HCT116 (cell line): ENCODE measurements around the gene SLC6A11. TPM values are rescaled to one million over a fixed set of nuclear protein-coding genes. Genes with fewer than 3 reads are reported as not detected.

Experiments
- ATAC-seq: fragments of 200-7000 bp; cut with Tn5 transposase; 2 replicates; pipeline ENCODE4 v1.9.1; 2020; ENCODE audit warnings: mild to moderate bottlenecking, moderate library complexity
- BruUV-seq: library from RNA; stranded (reverse); fragments of 400-500 nt; replicated peaks from 2 replicates; lab custom pipeline; 2021; lab: Mats Ljungman, UMichigan
- CTCF ChIA-PET: fragments of 300-600 bp; sonication (Branson Sonifier 250); formaldehyde crosslinking; loops from one replicate; lab custom pipeline; 2021; ENCODE audit warnings: antibody characterized with exemption; lab: Charles Lee
- POLR2A ChIA-PET: fragments of 300-600, 350-600 bp; sonication (Branson Sonifier 250); formaldehyde crosslinking; loops from one replicate; lab custom pipeline; 2021; ENCODE audit warnings: antibody characterized with exemption; lab: Charles Lee
- RAD21 ChIA-PET, 2 experiments: fragments of 300-600 bp; sonication (Branson Sonifier 250); formaldehyde crosslinking; loops; one replicate each; lab custom pipeline; 2023; ENCODE audit warnings: low total read pairs in 2 of 2; ENCODE audit not compliant: uncharacterized antibody in 2 of 2, unreplicated experiment in 2 of 2, low non-redundant PET in 1 of 2; lab: Charles Lee
- DNase-seq: peaks from one replicate; pipeline ENCODE4 v3.0.0-alpha.2; 2010; ENCODE audit warnings: low read depth, low spot score
- H2AFZ ChIP-seq: fragments of 200-600 bp; shearing (Covaris generic), sonication (generic); 2 replicates; pipeline ENCODE4 v1.6.1; 2017; ENCODE audit warnings: low read depth, mixed run types, mixed read lengths, antibody characterized with exemption, low read length; ENCODE audit not compliant: poor library complexity, severe bottlenecking
- H3K27ac ChIP-seq: 2 replicates; pipeline ENCODE4 v1.5.1; 2012; ENCODE audit warnings: low read depth, low read length
- H3K27me3 ChIP-seq: fragments of 200-600 bp; sonication (generic); 2 replicates; pipeline ENCODE4 v1.6.1; 2016; ENCODE audit warnings: mixed run types, low read length, mixed read lengths; ENCODE audit not compliant: insufficient read depth
- H3K36me3 ChIP-seq, 2 experiments: fragments of 200-500 bp in 1 of 2; fragments of 200-600 bp in 1 of 2; sonication (Bioruptor generic) in 1 of 2; sonication (generic) in 1 of 2; 2 replicates each; pipeline versions ENCODE4 v1.5.1 to v1.6.1; 2014 to 2016; ENCODE audit warnings: low read length in 2 of 2, inconsistent platforms in 1 of 2, mixed read lengths in 1 of 2, mixed run types in 1 of 2; ENCODE audit not compliant: insufficient read depth in 2 of 2, control insufficient read depth in 1 of 2
- H3K4me1 ChIP-seq, 2 experiments: fragments of 200-600 bp in 1 of 2; sonication (generic) in 1 of 2; 2 replicates each; pipeline versions ENCODE4 v1.5.1 to v1.6.1; 2012 to 2017; ENCODE audit warnings: low read length in 2 of 2, inconsistent platforms in 1 of 2, mild to moderate bottlenecking in 1 of 2, mixed read lengths in 1 of 2, mixed run types in 1 of 2, moderate library complexity in 1 of 2; ENCODE audit not compliant: insufficient read depth in 2 of 2, control insufficient read depth in 1 of 2
- H3K4me2 ChIP-seq: fragments of 200-600 bp; sonication (generic); 2 replicates; pipeline ENCODE4 v1.6.1; 2017; ENCODE audit warnings: mixed run types, low read length, mixed read lengths
- H3K4me3 ChIP-seq, 2 experiments: fragments of 200-600 bp in 1 of 2; sonication (generic) in 1 of 2; replicated peaks in 1 of 2; 2 replicates each; pipeline ENCODE4 v1.5.1; 2011 to 2016; ENCODE audit warnings: low read length in 2 of 2, control low read depth in 1 of 2, low read depth in 1 of 2, mild to moderate bottlenecking in 1 of 2, mixed read lengths in 1 of 2, mixed run types in 1 of 2
- H3K79me2 ChIP-seq: fragments of 200-600 bp; sonication (generic); 2 replicates; pipeline ENCODE4 v1.6.1; 2017; ENCODE audit warnings: mild to moderate bottlenecking, mixed run types, low read length, moderate library complexity, mixed read lengths; ENCODE audit not compliant: insufficient read depth
- H3K9ac ChIP-seq: fragments of 200-600 bp; sonication (generic); 2 replicates; pipeline ENCODE4 v1.6.1; 2016; ENCODE audit warnings: low read length, mixed read lengths
- H3K9me2 ChIP-seq: fragments of 200-600 bp; sonication (generic), shearing (Covaris generic); 2 replicates; pipeline ENCODE4 v1.6.1; 2017; ENCODE audit warnings: mixed run types, mild to moderate bottlenecking, moderate library complexity; ENCODE audit not compliant: insufficient read depth
- H3K9me3 ChIP-seq, 2 experiments: fragments of 200-500 bp in 1 of 2; fragments of 200-600 bp in 1 of 2; sonication (Bioruptor generic) in 1 of 2; sonication (generic) in 1 of 2; 2 replicates each; pipeline ENCODE4 v1.6.1; 2014 to 2017; ENCODE audit warnings: low read length in 2 of 2, mixed read lengths in 2 of 2, inconsistent platforms in 1 of 2, low read depth in 1 of 2, mild to moderate bottlenecking in 1 of 2, mixed run types in 1 of 2, moderate library complexity in 1 of 2; ENCODE audit not compliant: control insufficient read depth in 1 of 2, insufficient read depth in 1 of 2
- H4K20me1 ChIP-seq: fragments of 200-600 bp; sonication (generic), shearing (Covaris generic); 2 replicates; pipeline ENCODE4 v1.6.1; 2017; ENCODE audit warnings: mixed run types, mild to moderate bottlenecking, moderate library complexity; ENCODE audit not compliant: insufficient read depth
- ATF3 ChIP-seq: IDR thresholded peaks from 2 replicates; pipeline ENCODE4 v1.6.1; 2012
- EGR1 ChIP-seq: IDR thresholded peaks from 2 replicates; pipeline ENCODE4 v1.6.1; 2012; ENCODE audit warnings: low read depth
- EZH2phosphoT487 ChIP-seq: fragments of 200-600 bp; IDR thresholded peaks from 2 replicates; pipeline ENCODE4 v1.6.1; 2018; ENCODE audit warnings: antibody characterized with exemption, borderline replicate concordance
- POLR2A ChIP-seq: IDR thresholded peaks from 2 replicates; pipeline ENCODE4 v1.7.0; 2011; ENCODE audit warnings: borderline replicate concordance; ENCODE audit not compliant: insufficient read depth, insufficient read length; ENCODE audit errors: extremely low read depth
- POLR2AphosphoS5 ChIP-seq: IDR thresholded peaks from 2 replicates; pipeline ENCODE4 v1.6.1; 2011; ENCODE audit warnings: mild to moderate bottlenecking, low read depth, low read length, moderate library complexity
- RAD21 ChIP-seq: IDR thresholded peaks from 2 replicates; pipeline ENCODE4 v1.6.1; 2012; ENCODE audit warnings: low read depth, mild to moderate bottlenecking
- SIN3A ChIP-seq: IDR thresholded peaks from 2 replicates; pipeline ENCODE4 v1.6.1; 2012; ENCODE audit warnings: low read depth
- TCF7L2 ChIP-seq: IDR thresholded peaks from 2 replicates; pipeline ENCODE4 v1.7.0; 2011; ENCODE audit warnings: borderline replicate concordance, inconsistent platforms; ENCODE audit not compliant: insufficient read depth, insufficient read length; ENCODE audit errors: extremely low read depth
- YY1 ChIP-seq: IDR thresholded peaks from 2 replicates; pipeline ENCODE4 v1.6.1; 2011; ENCODE audit warnings: low read length, low read depth, moderate library complexity, mild to moderate bottlenecking; ENCODE audit not compliant: insufficient replicate concordance; ENCODE audit errors: extremely low read depth
- ZBTB33 ChIP-seq: IDR thresholded peaks from 2 replicates; pipeline ENCODE4 v1.6.1; 2011; ENCODE audit warnings: mild to moderate bottlenecking, low read length, moderate library complexity; ENCODE audit not compliant: insufficient replicate concordance; ENCODE audit errors: extremely low read depth
- ZFX ChIP-seq: fragments of 450-650 bp; IDR thresholded peaks from 2 replicates; pipeline ENCODE4 v1.6.1; 2017
- intact Hi-C: fragments of 100-400 bp; cut with micrococcal nuclease; formaldehyde crosslinking; loops from 2 replicates; pipeline ENCODE4 v1.10.0; 2022
- total RNA-seq: library from RNA; stranded (reverse); gene quantifications from one replicate; pipeline ENCODE4 v1.2.1, GENCODE V29; 2021; ENCODE audit not compliant: unreplicated experiment

SLC6A11 gene
- total RNA-seq, 1 experiment from 2014 or later: not detected

GRCh38 chr3:10813425-10813824 lies 2.6 kb upstream of the SLC6A11 start:
- Histone ChIP-seq H3K27ac (no peak overlapping the region), H3K4me1 (no peaks in the 10 kb centered on the region), H3K4me2 (no peak overlapping the region), H3K9me3 (no peaks in the 10 kb centered on the region), H3K79me2 (no peaks in the 10 kb centered on the region), H3K36me3 (no peaks in the 10 kb centered on the region), H3K9me2 (no peaks in the 10 kb centered on the region), H3K4me3 (no peak overlapping the region), H4K20me1 (no peaks in the 10 kb centered on the region), H2AFZ (no peak overlapping the region), H3K27me3 (peaks cover 18% of the 10 kb centered on the region; the same call in 1 of the 2 replicates), H3K9ac (no peak overlapping the region)
- no TSS peak for BruUV-seq
- ChIA-PET CTCF (no interaction called here), RAD21 (no interaction called here), POLR2A (no interaction called here)
- no peak for DNase-seq
- no peak for TF ChIP-seq ZFX
- no peak for TF ChIP-seq YY1
- TF ChIP-seq EZH2phosphoT487: no peak
- TF ChIP-seq EGR1: no peak
- no peak for TF ChIP-seq RAD21
- TF ChIP-seq POLR2AphosphoS5: no peak
- TF ChIP-seq ZBTB33: no peak
- no peak for TF ChIP-seq SIN3A
- TF ChIP-seq ATF3: no peak
- TF ChIP-seq TCF7L2: no peak
- TF ChIP-seq POLR2A: no peak
- intact Hi-C loops: no loop called here
- ATAC-seq: no peak
